ENCODE measurements around the gene GPR25. TPM values are rescaled to one million over a fixed set of nuclear protein-coding genes. Genes with fewer than 3 reads are reported as not detected.

GPR25 gene
- total RNA-seq, 1 donor from 2014 or later = not detected

DNA sequence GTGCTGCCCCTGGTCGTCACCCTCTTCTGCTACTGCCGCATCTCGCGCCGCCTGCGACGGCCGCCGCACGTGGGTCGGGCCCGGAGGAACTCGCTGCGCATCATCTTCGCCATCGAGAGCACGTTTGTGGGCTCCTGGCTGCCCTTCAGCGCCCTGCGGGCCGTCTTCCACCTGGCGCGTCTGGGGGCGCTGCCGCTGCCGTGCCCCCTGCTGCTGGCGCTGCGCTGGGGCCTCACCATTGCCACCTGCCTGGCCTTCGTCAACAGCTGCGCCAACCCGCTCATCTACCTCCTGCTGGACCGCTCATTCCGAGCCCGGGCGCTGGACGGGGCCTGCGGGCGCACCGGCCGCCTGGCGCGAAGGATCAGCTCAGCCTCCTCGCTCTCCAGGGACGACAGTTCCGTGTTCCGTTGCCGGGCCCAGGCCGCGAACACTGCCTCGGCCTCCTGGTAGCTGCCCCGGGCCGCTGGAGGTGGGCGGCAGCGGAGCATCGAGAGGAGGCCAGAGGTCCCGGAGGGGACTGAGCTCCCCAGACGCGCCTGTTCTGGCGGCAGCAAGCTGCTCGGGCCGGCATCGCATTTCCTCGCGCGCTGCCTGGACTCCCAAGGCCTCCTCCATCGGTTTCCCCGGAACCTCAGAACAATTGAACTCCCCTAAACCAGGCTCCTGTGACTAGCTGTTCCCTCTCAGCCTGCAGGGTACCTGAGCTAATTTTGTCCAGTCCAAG lies 1.1 kb downstream of the GPR25 start:
- no peak for DNase-seq

- DNase-seq = no peak
Observed at GRCh38 chr1:200874694-200875093, 1.9 kb downstream of the GPR25 start.

- DNase-seq = no peak
Observed at GRCh38 chr1:200875416-200875815, 2.6 kb downstream of the GPR25 start.

GRCh38 chr1:200877010-200877409 lies 4.2 kb downstream of the GPR25 start:
- DNase-seq = no peak

- no peak for DNase-seq
Observed at GRCh38 chr1:200877839-200878551, 5.2 kb downstream of the GPR25 start.

DNA sequence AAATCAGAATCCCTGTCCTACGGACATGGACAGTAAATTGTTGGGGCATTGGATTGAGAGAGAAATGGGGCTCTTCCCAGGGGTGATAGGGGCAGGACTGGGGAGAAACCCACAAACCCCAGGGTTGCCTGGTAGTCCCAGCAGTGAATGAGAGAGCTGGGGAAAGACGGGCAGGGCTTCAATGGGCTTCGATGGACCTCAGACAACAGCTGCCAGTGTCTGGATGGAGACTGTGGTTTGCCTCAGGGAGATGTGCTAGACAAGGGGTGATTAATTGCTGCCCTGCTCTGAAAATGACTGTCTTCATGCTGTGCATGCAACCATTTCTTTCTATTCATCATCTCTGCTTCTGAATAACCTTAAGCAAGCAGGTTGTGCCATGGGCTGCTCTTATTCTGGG lies 7.4 kb downstream of the GPR25 start:
- DNase-seq = no peak

- no peak for DNase-seq
Observed at GRCh38 chr1:200883118-200883517, 10.3 kb downstream of the GPR25 start.

DNA sequence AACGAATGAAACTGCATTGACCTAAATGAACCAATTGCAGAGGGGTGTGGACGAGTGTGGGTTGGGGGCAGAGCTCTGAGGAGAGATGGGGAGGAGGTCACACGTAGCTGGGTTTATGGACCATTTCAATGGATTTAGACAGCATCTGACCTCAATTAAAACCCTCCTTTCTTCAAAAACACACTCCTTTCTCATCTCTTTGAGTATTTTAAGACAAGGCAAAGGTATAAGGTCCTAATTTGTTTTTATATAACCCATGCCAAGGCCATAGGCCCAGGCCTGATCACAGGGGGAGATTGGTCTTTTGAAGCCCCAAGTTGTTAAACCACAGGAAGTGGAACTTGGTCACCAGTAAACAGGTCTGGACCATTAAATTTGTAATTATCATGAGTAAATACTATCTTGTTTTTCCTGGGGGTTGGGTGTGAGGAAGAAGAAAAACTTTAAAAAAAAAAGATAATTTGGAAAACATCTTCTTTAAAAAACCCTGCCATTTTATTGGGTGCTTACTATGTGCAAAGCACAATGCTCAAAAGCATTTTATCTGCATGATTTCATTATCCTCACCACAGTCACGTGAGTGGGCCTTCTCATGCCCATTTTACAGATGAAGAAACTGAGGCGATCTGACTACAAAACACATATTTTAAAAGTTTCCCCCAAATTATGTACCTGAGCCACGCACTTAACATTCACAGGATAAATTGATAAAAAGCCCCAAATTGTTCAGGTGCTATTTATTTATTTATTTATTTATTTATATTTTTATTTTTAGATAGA lies 13.0 kb downstream of the GPR25 start:
- DNase-seq = no peak

- no peak for DNase-seq
Observed at GRCh38 chr1:200886594-200886993, 13.8 kb downstream of the GPR25 start.

GRCh38 chr1:200887036-200887435 lies 14.3 kb downstream of the GPR25 start:
- DNase-seq = no peak

GRCh38 chr1:200887772-200888348 lies 15.1 kb downstream of the GPR25 start:
- DNase-seq = no peak

DNA sequence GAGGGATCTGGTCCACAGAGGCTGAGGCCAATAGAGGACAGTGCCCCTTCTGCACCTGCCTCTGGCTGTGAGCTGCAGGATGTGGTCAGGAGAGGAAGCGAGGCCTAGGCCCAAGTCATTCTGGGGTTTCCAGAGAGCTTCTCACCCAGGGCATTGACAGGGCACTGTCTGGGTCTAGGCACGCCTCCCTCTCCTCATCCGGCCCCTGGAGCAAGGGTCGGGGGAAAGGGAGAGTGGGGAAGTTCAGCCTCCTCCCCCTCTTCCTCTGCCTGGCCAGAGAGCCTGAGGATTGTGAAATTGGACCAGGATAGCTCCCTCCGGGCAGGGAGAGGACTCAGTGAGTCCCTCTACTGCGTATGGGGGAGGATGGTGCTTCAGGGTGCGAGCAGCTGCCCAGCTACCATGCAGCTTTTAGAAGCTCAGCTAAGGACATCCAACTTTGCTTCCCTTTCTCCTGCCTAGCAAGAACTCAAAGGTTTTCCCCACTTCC lies 15.6 kb downstream of the GPR25 start:
- DNase-seq = no peak

- DNase-seq = no peak
Observed at GRCh38 chr1:200889571-200889970, 16.8 kb downstream of the GPR25 start.

DNA sequence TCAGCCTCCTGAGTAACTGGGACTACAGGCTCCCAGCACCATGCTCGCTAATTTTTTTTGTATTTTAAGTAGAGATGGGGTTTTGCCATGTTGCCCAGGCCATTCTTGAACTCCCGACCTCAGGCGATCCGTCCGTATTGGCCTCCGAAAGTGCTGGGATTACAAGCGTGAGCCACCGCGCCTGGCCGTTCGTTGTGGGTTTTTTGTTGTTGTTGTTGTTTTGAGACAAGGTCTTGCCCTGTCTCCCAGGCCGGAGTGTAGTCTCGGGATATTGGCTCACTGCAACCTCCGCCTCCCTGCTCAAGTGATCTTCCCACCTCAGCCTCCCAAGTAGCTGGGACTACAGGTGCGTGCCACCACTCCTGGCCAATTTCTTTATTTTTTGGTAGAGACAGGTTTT lies 17.2 kb downstream of the GPR25 start:
- no peak for DNase-seq

DNA sequence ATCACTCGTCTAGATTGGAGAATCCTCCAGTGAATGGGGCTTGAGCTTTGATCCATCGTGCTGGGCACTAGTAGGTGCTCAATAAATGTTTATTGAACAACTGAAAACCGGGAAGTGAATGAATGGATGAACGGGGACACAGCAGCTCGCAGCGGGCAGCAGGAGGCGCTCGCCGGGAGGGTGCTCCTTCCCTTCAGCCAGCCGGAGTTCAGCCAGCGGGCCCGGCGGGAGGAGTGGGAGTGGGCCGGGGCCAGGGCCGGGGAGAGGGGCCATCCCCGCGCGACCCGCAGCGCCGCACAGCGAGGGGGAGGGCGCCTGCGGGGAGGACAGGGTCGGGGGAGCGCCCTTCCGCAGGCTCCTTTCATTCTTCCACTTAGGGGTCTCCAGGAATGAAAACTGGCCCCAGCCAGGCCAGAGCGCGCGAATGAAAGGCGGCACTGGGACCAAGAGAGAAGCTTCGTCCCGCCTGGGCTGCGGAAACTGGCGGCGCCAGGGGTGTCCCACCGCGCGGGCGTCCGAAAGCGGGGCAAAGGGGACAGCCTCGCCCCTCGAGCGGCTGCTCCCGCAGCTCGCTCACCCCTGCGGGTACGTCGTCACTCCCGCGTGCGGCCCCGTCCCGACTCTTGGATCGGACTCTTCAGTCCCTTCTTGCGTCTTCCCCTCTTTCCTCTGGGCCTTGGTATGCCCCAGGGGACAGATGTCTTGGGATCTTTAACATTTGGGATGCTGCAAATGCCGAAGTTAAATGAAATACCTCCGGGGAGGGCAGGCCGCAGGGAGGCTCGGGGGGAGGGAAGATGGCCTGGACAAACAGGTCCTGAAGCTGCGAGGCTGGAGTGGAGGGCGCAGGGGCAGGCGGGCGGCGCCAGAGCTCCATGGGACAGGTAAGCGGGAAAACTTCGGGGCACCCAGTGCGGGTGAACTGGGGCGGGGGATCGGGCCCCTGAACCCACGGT lies 18.3 kb downstream of the GPR25 start:
- DNase-seq = peak; percentile 19

DNA sequence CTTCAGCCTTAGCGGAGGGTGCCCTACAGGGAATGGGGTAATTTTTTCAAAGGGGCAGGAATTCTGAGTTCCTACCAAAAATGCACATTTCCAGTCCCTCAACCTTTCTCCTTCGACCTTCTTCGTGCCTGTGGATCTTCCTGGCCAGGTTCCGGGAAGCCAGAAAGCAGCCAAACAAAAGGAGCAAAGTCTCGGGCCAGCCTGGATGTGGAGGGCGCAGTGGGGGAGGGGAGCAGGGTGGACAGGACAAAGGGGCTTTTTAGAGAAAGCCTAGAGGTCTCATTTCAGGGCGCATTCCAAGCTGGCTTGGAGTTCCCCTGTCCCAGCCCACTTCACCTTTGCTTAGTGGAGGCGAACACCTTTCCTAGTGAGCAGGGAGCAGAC lies 19.0 kb downstream of the GPR25 start:
- DNase-seq = no peak

DNA sequence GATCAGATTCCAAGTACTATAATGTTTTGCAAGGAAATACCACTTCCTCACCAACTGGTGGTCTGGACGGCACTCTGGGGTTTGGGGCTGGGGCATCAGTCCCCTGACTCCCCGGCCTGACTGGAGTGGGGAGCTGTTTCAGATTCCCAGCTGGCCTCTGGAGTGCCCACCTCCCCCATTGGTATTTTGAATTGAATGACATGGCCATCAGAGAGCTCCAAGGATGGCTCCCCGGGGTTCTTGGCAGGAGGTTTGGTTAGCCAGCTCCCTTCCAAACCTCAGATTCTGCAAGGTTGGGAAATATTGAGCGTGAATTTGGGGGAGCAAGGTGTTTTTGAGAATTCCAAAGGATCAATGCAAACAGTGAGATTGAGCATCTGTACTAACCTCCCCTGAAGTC lies 19.8 kb downstream of the GPR25 start:
- no peak for DNase-seq

GRCh38 chr1:200892958-200893357 lies 20.2 kb downstream of the GPR25 start:
- DNase-seq = no peak

DNA sequence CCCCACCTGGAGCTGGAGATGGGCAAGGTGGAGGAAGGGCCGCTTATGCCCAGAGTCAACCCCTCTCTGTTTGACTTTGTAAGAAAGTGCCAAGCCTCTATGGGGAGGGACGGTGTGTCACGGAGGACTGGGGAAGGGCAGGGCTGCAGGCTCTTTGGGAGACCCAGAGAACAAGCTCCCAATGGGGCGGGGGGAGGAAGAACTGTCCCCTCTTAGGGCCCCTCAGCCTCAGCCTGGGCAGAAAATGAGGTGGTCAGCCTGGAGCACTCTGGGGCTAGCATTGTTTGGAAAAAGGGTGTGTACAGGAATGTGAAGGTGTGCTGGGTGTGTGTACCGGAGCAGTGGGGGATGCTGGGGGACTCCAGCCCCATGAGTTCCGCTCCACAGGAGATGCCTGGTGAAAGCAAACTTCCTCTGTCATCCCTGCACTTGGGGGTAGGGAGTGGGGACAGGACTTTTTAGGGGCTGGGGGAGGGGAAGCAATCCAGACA lies 20.7 kb downstream of the GPR25 start:
- no peak for DNase-seq

- no peak for DNase-seq
Observed at GRCh38 chr1:200894712-200895442, 22.1 kb downstream of the GPR25 start, which contains the start of gene INAVA. Gene INAVA (plus strand): TSS chr1:200894900. CDS start chr1:200898401, 3,501 bp downstream.

- no peak for DNase-seq
Observed at GRCh38 chr1:200895443-200895789, 22.6 kb downstream of the GPR25 start.

Data from skin of body (tissue), 2 donors.